Stimulated activated naive CD8-positive, alpha-beta T cell treated with anti-CD3 and anti-CD28 coated beads, Interleukin-15, Interleukin-2, amounts not matched to agents 100 U/mL and 50 U/mL, for 24 hours (primary cell): ENCODE measurements around the gene LBX1.

Experiments
- ATAC-seq: fragments of 150-1000 bp; cut with Tn5 transposase; one replicate; pipeline ENCODE4 v1.10.0; 2021
- DNase-seq: peaks from one replicate; pipeline ENCODE4 v3.0.0; 2021

The LBX1 gene

DNA sequence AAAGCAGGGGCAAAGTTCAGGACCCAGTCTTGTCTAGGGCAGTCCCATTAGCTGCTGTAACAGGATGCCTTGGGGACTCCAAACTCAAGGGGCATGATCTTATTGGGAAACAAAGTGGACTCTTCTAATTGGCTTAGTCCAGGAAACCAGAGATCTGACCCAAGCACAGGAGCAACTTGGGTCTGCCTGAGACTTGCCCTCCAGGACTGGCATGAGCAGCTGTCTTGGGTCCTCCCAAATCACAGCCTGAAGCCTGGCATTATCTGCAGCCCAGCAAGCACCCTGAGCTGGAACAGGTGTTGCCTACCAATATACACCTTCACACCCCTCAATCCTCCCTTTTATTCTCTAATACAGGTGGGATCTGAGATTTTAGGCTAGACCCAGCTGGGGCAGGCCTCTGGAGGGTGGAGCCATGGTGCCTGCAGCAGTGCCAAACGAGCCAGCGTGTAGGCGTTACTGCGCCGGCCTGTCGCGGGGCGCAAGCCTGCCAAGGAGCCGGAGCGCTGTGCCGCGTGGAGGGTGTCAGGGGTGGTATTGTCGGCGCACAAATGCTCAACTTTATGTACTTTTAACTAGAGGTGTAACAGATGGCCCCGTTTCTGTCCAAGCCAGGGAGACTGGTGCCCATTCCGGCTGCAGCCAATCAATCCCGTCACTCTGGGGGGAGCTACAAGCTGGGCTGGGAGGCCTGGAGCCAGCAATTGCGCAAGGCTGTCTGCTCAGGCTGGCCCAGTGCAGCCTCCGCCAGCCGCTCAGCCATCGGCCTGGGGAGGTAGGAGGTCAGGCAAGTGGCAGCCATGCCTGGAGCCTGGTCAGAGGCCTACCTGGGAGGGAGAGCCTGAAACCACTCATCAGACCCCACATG lies 12.8 kb upstream of the LBX1 start:
- no peak for ATAC-seq

DNA sequence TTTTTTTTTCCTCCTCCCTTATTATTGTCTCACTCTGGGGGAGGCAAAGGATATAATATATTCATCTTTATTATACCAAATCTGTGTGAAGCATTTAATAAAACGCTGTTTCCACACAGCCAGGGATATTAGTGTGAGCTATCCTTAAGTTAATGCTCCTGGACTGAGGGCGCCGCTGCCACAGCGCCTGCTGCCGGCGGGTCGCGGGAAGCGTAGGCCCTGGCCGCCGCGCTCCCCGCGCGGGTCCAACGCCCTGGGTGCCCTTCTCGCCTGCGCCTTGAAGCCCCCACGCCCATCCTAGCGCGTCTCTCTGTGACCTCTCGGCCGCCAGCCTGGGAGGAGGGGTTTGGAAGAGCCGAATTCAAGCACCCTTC lies 9.5 kb upstream of the LBX1 start:
- ATAC-seq (peak; percentile 45), DNase-seq (peak; percentile 38)

More for the DNA sequence above, 12.8 kb upstream of the LBX1 start:
- DNase-seq: no peak

GRCh38 chr10:101237982-101238731 lies 8.9 kb upstream of the LBX1 start:
- ATAC-seq (no peak), DNase-seq (no peak)

GRCh38 chr10:101237081-101237981 lies 8.1 kb upstream of the LBX1 start:
- DNase-seq: no peak
- no peak for ATAC-seq

DNA sequence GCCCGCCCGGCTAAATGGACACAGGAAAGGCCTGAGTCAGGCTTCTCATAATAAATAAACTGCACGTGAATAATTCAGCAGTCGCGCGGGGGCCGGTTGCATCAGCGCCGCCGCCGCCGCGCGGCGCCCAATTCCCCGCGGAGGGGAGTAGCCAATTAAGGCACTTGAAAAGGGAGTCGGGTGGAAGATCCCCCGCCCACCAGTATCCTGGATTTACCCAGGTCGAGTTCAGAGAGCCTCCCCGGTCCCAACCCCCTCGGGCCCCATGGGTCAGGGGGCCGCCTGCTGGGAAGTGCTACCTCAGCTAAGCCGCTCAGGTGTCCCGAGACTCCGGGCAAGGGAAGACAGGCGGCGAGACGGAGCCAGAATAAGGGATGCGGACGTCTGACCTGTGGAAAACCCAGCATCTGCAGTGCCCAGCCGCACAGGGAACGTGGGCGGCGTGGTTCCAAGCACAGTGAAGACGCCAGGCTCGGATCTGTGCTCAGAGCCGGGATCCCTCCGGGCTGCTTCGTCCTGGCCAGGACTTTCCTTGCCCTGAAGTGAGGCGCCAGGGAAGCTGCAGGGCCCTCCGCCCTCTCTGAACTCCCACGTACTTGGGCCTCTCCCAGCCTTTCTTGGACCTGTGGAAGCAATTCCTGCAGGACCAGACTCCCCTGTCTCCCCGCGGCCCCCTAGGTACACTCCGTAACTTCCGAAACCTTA lies 7.3 kb upstream of the LBX1 start:
- ATAC-seq (no peak), DNase-seq (no peak)

DNA sequence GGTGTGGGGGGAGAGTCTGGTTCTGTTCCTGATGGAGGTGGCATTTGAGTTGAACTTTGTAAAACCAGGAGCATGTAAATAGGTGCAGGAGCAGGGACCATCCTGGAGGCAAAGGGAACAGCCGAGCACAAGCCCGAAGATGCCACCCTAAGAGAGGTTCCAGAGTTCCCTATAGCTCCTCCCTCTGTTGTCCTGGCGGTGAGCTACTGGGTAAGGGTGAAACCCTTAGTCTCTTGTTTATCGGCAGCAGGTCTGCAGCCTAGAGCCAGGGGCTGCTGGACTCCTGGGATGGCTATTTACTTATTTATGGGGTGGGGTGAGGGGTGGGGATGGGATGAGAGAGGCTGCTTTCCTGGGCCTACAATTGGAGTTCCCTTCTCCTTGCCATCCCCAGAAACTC lies 6.5 kb upstream of the LBX1 start:
- no peak for DNase-seq
- ATAC-seq: no peak

GRCh38 chr10:101234333-101234732 lies 5.1 kb upstream of the LBX1 start:
- ATAC-seq: no peak
- DNase-seq: no peak

DNA sequence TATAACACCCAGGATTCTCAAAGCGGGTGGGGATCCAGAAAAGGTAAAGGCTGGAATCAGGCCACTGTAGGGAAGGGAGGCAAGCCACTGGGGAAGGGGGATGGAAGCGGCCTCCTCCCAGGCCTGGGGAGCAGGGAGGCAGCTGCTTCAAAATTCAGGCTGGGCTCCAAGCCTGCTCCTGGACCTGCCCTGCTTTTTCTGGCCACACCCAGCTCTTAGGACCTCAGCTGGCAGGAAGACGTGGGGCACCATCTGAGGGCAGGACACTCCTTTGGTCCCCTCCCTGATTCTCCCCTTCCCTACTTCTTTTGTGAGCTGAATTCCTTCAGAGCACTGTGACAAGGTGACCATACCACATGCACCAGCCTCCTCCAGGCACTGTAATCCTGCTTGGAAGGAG lies 4.6 kb upstream of the LBX1 start:
- DNase-seq: no peak
- no peak for ATAC-seq

DNA sequence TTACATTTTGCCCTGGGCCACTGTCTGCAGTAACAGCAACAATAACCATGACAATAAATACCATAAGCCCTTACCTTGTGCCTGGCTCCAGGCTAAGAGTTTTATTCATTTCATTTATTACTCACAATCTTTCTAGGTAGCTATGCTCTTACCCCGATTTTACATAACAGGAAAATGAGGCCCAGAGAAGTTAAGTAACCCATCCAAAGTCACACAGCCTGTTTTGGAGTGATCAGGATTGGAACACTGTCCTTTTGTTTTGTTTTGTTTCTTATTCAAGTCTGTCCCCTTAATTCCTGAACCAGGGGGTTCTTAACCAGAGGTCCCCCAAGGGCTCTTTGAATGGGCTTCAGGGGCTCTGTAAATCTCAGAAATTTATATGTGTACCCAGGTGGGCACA lies 4.2 kb upstream of the LBX1 start:
- no peak for DNase-seq
- no peak for ATAC-seq

- no peak for ATAC-seq
- no peak for DNase-seq
These were observed 2.8 kb upstream of the LBX1 start for GRCh38 chr10:101231912-101232689.

DNA sequence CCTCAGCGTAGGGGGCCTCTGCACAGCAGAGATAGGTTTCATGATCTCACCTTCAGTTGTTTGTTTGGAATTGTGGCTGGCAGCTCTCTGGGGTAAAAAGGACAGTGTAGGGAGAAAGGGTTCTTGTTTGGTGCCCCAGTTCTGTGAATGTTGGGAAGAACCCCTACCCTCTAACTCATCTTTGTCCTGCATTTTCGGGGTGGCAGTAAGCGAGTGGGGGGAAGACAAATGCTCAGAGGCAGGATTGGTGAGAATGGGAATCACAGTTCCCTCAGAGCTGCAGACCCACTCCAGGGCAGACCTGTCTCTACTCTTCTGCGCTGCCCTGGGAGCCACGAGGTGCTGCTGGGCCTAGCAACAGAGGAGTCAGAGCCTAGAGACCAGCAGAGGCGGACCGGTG lies 1.8 kb upstream of the LBX1 start:
- ATAC-seq (no peak), DNase-seq (no peak)

GRCh38 chr10:101230183-101230917 lies 1.1 kb upstream of the LBX1 start:
- ATAC-seq (no peak), DNase-seq (no peak)

DNA sequence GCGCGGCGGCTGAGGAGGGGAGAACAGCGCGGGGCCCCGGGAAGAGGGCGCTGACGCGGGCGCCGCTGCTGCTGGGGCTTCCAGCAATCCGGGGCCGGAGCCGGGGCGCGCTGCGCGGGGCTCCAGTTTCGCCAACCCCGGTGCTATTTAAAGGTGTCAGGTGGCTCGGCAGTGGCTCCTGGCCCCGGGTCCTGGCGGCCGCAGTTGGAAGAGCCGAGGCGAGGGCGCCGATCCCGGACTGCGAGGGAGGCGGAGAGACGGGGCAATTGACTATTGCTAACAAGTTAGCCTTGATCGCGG lies 347 bp downstream of the LBX1 start:
- ATAC-seq: no peak

DNA sequence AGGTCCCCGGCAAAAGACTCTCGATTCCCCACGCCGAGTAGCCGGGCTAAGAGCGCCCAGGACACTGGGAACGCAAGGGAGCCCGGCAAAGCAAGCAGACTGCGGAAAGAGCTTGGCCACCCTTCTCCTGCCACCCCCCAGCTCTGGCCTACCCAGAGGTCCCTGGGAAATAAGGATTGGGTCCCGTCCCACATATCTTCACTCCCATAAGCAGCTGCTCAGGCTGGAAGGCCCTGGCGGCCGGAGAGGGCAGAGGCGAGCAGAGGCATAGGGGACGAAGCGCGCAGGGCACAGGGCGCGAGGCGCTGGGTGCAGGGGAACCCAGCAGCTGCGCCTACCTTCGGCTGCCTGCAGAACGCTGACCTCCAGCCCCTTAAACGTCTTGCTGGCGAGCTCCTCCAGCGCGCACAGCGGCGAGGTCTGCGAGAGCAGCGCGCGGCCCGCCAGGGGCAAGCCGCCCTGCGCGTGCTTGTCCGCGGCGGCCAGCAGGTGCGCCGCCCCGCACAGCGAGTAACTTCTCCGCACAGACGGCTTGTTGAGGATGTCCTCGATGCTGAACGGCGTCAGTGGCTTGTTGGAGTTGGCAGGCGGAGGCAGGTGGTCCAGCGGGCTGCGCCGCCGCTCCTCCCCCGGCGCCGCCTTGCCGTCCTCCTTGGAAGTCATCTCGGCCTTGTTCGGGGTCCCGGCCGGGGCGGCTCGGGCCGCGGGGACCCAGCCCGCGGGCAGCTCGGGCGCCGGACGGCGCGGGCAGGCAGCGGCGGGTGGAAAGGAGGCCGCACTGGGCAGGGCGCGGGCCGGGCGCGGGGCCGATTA lies 904 bp downstream of the LBX1 start:
- DNase-seq (no peak), ATAC-seq (no peak)

More for the DNA sequence above, 347 bp downstream of the LBX1 start:
- no peak for DNase-seq

DNA sequence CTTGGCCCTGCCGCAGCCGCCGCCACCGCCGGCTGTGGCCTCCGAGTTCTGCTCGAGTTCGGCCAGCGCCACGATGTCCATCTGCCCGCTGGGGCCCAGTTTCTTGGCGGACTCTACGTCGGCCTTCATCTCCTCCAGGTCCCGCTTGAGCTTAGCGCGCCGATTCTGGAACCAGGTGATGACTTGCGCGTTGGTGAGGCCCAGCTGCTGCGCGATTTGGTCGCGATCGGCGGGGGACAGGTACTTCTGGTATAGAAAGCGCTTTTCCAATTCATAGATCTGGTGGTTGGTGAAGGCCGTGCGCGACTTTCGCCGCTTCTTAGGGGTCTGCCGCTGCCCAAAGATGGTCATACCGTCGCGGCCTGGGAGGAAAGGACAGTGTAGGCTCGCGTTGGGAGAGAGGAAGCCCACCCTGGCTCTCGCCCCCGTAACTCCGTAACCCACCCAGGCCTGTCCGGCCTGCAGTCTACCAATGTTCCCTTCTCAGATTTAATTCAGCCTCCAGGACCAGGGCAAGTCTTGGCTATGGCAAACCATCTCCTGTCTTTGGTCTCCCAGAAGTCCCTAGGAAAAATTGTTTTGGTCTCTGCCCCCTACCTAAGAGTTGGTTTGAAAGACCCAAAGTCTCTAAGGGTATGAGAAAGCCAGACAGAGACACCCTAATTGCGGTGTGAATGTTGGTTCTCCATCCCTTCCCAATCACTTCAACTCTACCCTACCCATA lies 1.7 kb downstream of the LBX1 start:
- ATAC-seq: no peak

GRCh38 chr10:101226491-101227428 lies 2.5 kb downstream of the LBX1 start:
- ATAC-seq: no peak
- no peak for DNase-seq

More for the DNA sequence above, 1.7 kb downstream of the LBX1 start:
- DNase-seq: no peak

GRCh38 chr10:101225846-101226421 lies 3.3 kb downstream of the LBX1 start:
- ATAC-seq (no peak), DNase-seq (no peak)
